Stimulated activated CD4-positive, alpha-beta T cell treated with anti-CD3 and anti-CD28 coated beads, Interleukin-12 subunit alpha, Interleukin-12 subunit beta, amount 100 ng/mL, for 48 hours (primary cell): ENCODE results near the gene WNT5A.

Source experiments
- DNase-seq, 3 donors: peaks; one replicate each; pipeline ENCODE4 v3.0.0-alpha.2; 2020; ENCODE audit warnings: low read depth in 2 of 3, low spot score in 1 of 3

WNT5A gene

GRCh38 chr3:55486857-55487380 lies at the start of gene WNT5A:
WNT5A (minus strand) TSS chr3:55487306; CDS start chr3:55486985, 321 bp downstream.
- DNase-seq, result no peak

- DNase-seq, result no peak
Measured at GRCh38 chr3:55534876-55535275, 47.8 kb upstream of the WNT5A start.

- DNase-seq, result no peak
Measured at GRCh38 chr3:55532806-55533205, 45.7 kb upstream of the WNT5A start.

- DNase-seq, result no peak
Measured at GRCh38 chr3:55531321-55531720, 44.2 kb upstream of the WNT5A start.

- DNase-seq, result no peak
Measured at GRCh38 chr3:55527361-55527760, 40.3 kb upstream of the WNT5A start.

- DNase-seq, result no peak
Measured at GRCh38 chr3:55526332-55527030, 39.4 kb upstream of the WNT5A start.

GRCh38 chr3:55525436-55525835 lies 38.3 kb upstream of the WNT5A start:
- DNase-seq, result no peak

GRCh38 chr3:55524565-55525244 lies 37.6 kb upstream of the WNT5A start:
- DNase-seq, result no peak

GRCh38 chr3:55523471-55523870 lies 36.4 kb upstream of the WNT5A start:
- DNase-seq, result no peak

- no peak for DNase-seq
Measured at GRCh38 chr3:55521738-55522421, 34.8 kb upstream of the WNT5A start.

GRCh38 chr3:55521064-55521737 lies 34.1 kb upstream of the WNT5A start:
- DNase-seq, result no peak

GRCh38 chr3:55519019-55519418 lies 31.9 kb upstream of the WNT5A start:
- DNase-seq, result no peak

GRCh38 chr3:55518451-55518850 lies 31.3 kb upstream of the WNT5A start:
- no peak for DNase-seq

- DNase-seq, result no peak
Measured at GRCh38 chr3:55516392-55517030, 29.4 kb upstream of the WNT5A start.

- no peak for DNase-seq
Measured at GRCh38 chr3:55515550-55516246, 28.6 kb upstream of the WNT5A start.

- DNase-seq, result no peak
Measured at GRCh38 chr3:55514962-55515361, 27.9 kb upstream of the WNT5A start.

- no peak for DNase-seq
Measured at GRCh38 chr3:55512571-55513343, 25.7 kb upstream of the WNT5A start.

GRCh38 chr3:55511895-55512570 lies 24.9 kb upstream of the WNT5A start:
- no peak for DNase-seq

- DNase-seq, result no peak
Measured at GRCh38 chr3:55508335-55508734, 21.2 kb upstream of the WNT5A start.
